ENCODE data around the gene ROR1.

Gene ROR1

GRCh38 chr1:64107118-64107519 is 333.3 kb downstream of the ROR1 start:
- no peak for DNase-seq (ENCODE audit: low spot score)

DNA sequence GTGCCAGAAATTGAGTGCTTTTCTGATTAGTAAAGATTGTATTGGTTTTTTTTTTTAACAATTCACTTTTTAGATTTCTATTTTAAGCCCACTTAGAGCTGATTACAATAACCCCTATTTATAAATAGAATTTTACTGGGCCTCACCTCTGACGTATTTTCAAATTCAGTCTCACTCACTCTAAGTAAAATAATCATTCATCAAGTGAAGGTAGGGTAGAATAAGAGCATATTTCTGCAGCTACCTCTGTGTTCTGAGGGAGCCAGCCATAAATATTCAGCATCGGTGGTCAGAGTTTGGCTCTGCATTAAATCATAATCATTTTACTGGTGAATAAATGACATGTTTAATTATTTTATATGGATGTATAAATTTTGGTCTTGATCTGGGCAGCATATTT is 333.8 kb downstream of the ROR1 start:
- no peak for DNase-seq (ENCODE audit: low spot score)

DNA sequence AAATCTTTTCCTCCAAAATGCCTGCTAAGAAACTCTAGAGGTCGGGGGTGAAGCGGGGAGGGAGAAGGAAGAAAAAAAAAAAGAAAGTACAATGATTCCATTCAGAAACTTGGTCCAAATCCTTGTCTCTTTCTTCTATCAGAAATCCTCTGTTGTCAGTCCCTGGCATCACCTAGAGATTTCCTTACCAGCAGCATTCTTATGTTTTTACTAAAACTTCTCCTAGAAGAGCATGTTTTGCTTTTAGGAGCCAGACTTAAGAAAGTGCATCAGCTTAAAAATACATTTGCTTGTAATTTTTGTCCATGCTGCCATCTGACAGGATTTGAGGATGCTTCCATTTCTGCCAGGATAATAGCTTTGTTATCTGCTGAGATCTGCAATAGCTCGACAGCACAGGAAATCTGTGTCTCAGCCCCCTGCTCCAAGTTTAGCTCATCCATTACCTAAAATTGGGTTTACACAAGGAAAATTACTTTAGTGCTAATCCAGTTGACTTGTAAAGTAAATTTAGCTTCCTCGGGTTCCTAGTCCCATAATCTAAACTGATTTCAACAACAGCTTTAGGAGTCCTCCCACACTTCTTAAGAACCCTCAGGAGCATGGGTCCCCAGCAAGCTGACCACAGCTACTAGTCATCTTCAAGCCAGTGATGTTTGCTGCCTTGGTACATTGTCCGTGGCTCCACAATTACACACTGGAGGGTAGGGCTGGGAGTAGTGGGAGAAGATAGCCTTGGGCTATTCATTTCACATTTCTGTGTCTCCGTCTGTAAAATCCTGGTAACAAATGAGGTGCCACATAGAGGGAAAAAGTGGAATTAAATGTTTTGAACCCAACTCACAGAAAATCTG is 337.3 kb downstream of the ROR1 start:
- no peak for DNase-seq (ENCODE audit: low spot score)

DNA sequence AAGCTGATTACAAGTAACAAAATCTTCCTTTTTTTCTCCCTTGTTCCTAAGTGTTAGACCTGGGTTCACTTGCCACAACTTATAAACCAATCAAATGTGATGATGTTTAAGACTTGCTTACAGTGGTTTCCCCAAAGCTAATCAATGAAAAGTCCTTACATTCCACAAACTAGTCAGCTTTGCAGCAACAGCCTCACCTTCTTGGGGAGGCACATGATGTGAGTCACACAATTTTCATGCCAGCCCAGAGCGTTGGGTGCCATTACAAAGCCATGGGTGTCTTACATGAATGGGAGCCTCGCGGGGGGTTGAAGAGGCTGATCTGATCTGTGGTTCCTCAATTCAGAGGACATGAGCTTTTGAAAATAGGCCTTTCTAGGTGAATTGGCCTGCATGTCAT is 338.0 kb downstream of the ROR1 start:
- DNase-seq (ENCODE audit: low spot score) = no peak

DNA sequence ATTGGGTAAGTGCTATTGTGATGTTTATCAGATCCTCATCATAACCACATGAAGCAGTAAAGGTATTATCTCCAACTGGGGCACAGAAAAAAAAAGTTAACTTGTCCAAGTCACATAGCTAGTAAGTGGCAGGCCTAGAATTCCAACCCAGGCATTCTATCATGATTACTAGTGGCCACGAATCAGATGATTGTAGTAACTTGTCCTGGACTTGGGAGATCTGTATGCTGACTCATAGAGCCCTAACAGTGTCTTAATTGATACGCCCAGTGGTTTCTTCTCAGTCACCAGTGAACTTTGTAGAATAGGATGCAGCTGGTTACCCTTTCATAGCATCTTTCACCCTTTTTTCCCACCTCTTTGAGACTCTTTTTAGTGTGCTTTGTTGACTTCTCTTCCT is 338.5 kb downstream of the ROR1 start:
- DNase-seq (ENCODE audit: low spot score) = peak; percentile 33

DNA sequence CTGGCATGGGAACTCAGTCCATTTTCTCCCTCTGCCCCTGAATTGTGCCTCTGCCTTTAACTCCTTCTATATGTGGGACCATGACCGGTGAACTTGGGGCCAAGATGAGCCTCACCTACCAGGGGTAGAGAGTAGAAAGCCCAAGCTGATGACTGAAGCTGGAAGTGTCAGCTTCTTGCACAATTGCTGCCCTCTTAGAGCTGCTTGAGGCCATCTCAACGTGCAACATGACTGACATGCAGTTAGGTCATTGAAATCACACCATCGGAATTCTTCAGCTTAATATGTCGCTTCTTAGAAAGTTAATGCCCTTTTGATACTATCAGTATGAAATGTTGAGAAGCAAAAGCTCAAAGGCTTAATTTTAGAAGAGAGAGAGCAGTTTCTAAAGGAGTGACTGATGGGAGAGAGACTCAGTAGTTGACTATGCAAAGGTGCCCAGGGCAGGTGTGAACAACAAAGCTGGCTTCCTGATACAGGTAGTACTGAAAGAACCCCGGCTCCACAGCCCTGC is 340.3 kb downstream of the ROR1 start:
- DNase-seq (ENCODE audit: low spot score) = no peak

DNA sequence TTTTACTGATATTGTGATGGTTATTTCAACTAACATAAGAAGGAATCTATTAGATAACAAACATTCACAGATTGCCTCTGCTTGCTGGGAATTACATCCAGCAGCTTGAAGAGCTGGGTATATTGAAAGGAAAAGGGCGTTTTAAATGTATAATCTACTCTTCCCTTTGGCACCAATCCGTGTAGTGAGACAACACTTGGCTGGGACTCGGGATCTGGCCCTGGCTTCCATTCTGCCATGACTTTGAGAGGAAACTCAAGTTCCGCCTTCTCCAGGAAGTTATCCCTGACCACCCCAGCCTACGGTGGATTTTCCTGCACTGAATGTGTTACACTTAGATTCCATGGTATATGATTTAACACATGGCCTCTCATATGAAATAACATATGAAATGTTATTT is 342.7 kb downstream of the ROR1 start:
- no peak for DNase-seq (ENCODE audit: low spot score)

- DNase-seq (ENCODE audit: low spot score) = no peak
These were observed 343.7 kb downstream of the ROR1 start for GRCh38 chr1:64117492-64117891.

DNA sequence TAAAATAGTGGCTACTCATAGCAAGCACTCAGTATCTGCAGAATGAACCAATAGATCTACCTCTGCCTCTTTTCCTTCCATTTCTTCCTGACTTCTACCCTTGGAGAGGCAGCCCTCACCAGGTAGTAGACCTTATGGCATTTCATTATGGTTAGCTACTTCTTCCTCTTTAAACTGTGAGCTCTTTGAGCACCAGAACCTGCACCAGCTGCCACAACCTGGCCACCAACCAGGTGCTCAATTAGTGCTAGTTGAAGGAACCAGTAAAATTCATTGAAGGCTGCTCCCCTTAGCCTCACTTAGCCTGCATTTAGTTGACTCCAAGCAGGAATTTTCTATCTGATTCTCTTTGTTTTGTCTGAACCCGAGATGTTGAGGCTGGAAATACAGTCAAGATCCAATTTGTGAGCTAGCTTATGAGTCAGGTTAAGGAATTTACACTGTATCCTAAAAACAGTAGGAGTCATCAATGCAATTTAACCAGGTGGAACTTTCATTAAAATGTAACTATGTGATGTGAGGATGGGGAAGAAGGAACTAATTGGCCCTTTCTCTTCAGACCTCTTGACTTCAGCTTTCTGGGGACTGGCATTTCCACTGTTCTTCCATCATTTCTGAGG is 348.1 kb downstream of the ROR1 start:
- DNase-seq (ENCODE audit: low spot score) = no peak

- no peak for DNase-seq (ENCODE audit: low spot score)
These were observed 348.8 kb downstream of the ROR1 start for GRCh38 chr1:64122588-64122987.

DNA sequence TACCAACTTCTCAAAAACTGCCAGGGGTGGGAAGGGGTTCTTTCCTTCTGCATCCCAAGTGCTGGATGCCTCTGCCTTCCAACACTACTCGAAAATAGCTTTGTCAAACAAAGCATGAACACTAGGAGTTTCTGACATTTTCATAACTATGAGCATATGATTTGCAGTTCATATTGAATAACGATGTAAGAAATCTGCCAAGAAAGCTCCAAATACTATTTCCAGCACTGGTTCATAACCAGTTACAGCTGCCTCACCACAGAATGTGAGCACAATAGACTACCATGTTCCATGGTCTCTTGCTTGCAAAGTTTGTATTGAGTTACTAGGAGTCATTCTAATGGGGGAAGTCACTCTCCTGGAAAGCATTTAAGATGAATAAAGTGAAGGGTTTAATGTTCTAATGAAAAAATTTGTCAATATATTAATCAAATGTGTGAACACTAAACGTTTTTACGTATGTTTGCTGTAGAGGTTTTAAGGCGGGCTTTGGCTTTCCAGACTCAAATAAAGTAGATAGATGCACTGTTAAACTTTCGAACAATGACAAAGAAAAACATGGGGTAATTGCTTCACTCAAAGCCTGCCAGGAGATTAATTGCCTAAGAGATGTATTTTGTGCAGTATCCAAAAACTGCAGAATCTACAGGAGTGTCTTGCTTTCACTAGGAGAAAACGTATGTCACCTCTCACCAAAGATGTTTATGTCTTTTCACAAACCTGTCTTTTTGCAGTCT is 351.1 kb downstream of the ROR1 start:
- DNase-seq (ENCODE audit: low spot score) = no peak

DNA sequence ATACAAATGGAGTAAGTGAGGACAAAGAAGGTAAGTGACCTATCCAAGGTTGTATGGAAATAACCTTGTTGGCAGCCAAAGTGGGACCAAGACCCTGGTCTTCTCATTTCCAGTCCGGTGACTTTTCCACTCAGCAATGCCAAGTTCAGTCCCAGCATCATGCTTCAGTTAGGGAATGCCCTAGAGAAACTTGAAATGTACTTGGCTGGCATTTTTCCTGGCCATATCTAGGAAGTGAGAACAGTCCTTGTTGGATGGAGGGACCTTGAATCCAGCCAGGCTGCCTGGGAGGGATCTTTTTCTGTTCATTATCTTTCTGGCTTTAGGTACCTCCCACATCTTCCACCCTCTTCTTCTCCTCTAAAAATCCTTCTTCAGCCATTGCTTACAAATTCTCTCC is 352.8 kb downstream of the ROR1 start:
- DNase-seq (ENCODE audit: low spot score) = no peak

DNA sequence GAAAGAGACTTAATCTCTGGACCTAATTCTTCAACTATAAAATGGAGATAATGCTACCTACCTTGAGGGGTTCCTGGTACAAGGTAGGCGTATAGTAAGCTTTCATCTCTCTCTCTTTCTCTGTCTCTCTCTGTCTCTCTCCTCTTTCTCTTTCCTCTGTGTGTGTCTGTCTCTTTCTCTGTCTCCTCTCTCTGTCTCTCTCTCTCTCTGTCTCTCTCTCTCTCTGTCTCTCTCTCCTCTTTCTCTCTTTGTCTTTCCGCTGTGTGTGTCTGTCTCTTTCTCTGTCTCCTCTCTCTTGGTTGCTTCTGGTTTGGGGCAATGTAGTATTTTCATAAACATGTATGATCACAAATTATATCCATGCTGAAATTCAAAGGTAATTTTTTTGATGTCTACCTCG is 353.5 kb downstream of the ROR1 start:
- no peak for DNase-seq (ENCODE audit: low spot score)

DNA sequence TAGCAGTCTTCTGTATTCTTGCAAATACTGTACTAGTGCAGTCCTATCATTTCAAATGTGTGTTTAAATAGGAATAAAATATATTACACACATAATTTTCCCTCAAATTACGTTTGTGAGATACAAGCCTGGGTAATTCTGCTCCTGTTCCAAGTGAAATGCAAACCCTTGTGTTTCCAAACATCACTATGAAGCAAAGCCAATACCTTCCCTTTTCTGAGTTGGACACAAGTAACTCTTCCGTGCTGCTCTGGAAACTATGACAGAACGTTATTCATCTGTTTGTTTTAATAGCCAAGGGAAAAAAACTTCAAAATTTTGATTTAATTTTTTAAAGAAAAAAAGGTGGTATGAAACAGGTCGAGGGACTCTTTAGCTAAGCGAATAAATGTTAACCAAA is 355.9 kb downstream of the ROR1 start:
- no peak for DNase-seq (ENCODE audit: low spot score)

DNA sequence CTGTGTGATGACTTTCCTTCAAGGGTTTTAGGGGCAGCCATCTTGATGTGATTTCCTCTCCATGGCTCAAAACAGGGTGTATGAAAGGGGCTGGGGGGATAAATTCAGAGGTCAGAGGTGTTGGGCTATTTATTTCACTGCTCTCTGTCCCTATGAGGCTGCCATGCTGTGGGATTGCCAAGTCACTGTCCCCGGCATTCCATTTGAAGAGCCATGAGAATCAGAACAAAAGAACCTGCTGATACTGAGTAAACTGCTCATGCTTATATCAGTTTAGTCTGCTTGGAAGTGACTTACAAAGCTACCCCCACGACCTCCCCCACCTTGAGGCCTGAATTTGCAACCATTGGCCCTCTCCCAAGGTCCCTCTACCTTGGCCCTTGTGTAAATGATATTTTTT is 357.3 kb downstream of the ROR1 start:
- no peak for DNase-seq (ENCODE audit: low spot score)

- peak; percentile 27 for DNase-seq (ENCODE audit: low spot score)
These were observed 359.2 kb downstream of the ROR1 start for GRCh38 chr1:64133036-64133435.

DNA sequence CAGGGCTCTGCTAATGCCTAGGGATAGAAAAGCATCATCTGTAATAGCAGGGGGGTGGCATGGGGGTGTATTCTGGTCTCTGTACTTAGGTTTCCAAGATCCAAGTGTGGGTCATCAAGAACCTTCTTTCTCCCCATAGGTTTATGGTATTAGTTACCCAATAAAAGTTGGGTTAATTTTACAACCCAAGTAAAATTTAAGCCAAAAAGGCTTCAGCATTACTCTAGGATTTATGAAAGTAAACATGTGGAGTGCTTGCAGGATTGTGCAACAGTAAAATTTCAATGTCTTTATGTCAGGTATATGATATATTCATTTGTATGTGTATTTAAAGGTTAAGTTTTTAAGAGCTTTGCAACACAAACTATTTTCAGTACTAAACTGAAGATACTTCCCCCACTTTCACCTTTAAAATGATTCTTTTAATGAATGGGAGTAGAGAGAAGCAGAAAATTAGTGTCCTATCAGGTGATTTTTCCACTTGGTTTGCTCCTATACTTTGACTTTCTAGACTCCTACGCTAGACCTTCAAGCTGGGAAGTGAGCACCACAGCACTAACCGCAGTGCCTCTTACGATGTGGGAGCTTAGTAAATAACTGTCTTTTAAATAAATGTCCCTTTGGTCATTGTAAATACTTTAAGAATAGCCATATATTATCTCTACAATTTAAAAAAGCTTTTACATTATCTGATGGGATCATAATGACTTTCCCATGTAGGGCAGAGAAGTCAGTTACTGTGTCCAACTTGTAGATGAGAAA is 361.8 kb downstream of the ROR1 start:
- no peak for DNase-seq (ENCODE audit: low spot score)

GRCh38 chr1:64136296-64136695 is 362.5 kb downstream of the ROR1 start:
- no peak for DNase-seq (ENCODE audit: low spot score)

DNA sequence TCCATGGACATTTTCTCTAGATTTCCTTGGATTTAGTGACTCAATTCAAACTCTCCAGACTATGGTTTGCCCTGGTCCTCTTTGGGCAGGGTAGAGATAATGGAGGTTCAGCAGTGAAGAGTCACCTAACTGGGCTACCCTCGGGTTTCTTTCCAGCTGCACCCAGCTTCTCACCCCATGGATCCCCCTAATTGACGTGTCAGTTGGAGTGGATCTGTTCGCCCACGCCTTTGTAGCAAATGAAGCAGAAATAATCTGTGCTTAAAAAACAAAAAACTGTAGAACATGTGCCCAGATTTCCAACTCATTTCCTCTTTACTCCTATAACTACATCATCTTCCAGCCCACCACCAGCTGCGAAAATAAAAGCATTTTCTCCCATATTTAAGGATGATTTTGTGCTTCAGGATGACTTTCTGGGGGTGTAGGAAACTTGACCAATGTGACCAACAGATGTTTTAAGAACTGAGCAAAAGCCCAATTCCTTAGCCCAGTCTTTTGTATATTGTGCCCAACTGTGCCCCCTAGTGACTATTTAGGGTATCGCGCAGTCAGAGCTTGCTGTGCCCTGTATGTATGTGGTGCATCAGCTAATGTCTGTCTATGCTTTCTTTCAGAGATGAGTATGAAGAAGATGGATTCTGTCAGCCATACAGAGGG is 363.1 kb downstream of the ROR1 start:
- peak; percentile 58 for DNase-seq (ENCODE audit: low spot score)

DNA sequence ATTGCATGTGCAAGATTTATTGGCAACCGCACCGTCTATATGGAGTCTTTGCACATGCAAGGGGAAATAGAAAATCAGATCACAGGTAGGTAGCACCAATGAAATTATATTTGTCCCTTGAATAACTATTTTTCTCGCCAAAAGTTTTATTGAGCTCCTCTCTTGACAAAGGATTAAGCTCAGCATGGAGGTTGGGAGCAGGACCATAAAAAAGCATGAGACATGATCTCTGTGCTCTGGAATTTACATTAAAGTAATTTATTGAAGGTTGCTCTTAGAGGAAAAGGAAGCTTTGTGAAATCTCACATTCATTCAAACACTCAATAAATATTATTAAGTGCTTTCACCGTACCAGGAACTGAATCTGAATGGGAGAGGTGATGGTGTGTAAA is 363.6 kb downstream of the ROR1 start:
- no peak for DNase-seq (ENCODE audit: low spot score)

DNA sequence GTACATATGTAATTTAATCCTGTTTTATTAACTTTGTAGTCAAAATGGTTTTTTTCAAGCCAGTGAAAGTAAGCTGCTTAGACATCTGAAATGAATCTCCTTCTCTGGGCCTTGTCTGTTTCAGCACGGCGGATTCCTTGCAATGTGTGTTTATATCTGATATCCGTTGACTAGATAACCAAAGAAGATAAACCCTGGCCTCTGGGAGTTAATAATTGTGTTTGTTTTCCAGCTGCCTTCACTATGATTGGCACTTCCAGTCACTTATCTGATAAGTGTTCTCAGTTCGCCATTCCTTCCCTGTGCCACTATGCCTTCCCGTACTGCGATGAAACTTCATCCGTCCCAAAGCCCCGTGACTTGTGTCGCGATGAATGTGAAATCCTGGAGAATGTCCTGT is 366.1 kb downstream of the ROR1 start:
- no peak for DNase-seq (ENCODE audit: low spot score)

DNA sequence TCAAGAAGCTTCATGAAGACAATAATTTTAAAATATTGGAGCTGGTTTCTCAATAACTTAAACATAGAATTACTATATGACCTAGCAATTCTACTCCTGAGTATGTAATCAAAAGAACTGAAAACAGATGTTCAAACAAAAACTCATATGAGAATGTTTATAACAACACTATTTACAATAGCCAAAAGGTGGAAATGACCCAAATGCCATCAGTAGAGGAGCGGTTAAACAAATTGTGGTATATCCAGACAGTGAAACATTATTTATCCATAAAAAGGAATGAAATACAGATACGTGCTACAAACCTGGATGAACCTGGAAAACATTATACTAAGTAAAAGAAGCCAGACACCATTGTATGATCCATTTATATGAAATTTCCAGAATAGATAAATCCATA is 366.8 kb downstream of the ROR1 start:
- no peak for DNase-seq (ENCODE audit: low spot score)
